ENCODE measurements around the gene TCAP. TPM values are rescaled to one million over a fixed set of nuclear protein-coding genes. Genes with fewer than 3 reads are reported as not detected.

Gene TCAP
- polyA plus RNA-seq, 1 experiment = 0.12 TPM

DNA sequence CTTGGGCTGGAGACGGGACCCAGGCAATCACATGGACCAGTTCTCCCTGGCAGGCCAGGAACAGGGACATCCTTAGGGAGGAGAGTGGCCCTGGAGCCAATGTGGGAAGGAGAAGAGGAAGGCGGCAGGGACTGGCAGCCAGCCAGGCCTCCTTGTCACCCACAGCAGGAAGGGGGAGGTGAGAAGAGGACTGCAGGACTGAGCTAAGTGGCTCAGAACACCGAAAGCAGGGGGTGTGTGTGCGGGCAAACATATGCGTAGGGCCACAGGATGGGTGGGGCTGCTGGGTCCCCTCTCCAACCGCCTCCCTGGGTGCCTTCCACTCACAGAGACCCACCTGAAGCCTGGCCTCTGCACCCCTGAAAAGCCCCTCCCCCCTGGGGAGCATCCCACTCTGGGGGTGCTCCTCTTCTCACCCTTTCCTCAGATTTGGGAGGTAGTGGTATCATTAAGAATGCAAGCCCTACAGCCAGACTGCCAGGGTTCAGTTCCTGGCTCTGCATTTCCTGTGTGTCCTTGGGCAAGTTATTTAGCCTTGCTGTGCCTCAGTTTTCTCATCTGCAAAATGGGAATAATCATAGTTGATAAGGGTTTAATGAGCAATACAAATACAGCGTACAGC is 11.2 kb downstream of the TCAP start:
- CTCF ChIA-PET = interaction anchor here (2.0 to 2.4 kb wide), 2 partner anchors 22 to 55 kb away, joined by 6 to 9 read pairs; no protein-coding TSS in a partner anchor
- Histone ChIP-seq H3K9me3 (ENCODE audit: control insufficient read depth, insufficient read depth, low read length) (no peaks in the 10 kb centered on the region), H3K27ac (ENCODE audit: low read depth, low read length) (no peak overlapping the region), H3K4me3 (ENCODE audit: low read depth, low read length) (no peak overlapping the region), H3K27me3 (ENCODE audit: control insufficient read depth, insufficient read depth, low read length) (peaks cover 4% of the 10 kb centered on the region)
- TF ChIP-seq, protein P1, sequence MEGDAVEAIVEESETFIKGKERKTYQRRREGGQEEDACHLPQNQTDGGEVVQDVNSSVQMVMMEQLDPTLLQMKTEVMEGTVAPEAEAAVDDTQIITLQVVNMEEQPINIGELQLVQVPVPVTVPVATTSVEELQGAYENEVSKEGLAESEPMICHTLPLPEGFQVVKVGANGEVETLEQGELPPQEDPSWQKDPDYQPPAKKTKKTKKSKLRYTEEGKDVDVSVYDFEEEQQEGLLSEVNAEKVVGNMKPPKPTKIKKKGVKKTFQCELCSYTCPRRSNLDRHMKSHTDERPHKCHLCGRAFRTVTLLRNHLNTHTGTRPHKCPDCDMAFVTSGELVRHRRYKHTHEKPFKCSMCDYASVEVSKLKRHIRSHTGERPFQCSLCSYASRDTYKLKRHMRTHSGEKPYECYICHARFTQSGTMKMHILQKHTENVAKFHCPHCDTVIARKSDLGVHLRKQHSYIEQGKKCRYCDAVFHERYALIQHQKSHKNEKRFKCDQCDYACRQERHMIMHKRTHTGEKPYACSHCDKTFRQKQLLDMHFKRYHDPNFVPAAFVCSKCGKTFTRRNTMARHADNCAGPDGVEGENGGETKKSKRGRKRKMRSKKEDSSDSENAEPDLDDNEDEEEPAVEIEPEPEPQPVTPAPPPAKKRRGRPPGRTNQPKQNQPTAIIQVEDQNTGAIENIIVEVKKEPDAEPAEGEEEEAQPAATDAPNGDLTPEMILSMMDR (IDR thresholded peaks at IDR 0.05; ENCODE audit: low read depth, low read length) = no peak
- POLR2A ChIA-PET = no interaction called here
- DNase-seq (ENCODE audit: low read depth, low spot score) = no peak

DNA sequence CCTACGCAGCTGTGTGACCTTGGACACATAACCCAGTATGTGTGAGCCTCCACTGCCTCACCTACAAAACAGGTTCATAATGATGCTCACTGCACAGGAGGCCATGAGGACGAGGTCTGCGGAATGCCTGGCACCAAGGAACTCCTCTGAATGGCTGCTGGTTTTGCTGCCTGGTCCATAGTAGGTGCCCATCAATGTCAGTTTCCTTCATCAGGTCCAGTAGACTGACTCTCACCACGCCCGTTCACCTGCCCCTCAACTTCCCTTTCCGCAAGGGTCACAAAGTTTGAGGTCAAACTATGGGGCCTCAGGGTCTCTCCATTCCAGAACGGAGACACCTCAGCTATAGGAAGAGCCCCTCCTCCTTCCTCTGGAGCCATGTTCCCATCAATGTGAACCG is 11.9 kb downstream of the TCAP start:
- H3K9me3 ChIP-seq (ENCODE audit: control insufficient read depth, insufficient read depth, low read length) = no peaks in the 10 kb centered on the region
- H3K4me3 ChIP-seq (ENCODE audit: low read depth, low read length) = no peak overlapping the region
- no peaks in the 10 kb centered on the region for H3K27me3 ChIP-seq (ENCODE audit: control insufficient read depth, insufficient read depth, low read length)
- ChIA-PET CTCF (interaction anchor here (1.1 to 2.4 kb wide), 4 partner anchors 8 to 55 kb away, joined by 4 to 9 read pairs (median 7); no protein-coding TSS in a partner anchor), POLR2A (interaction anchor here (0.6 to 0.7 kb wide), 2 partner anchors 23 to 940 kb away, joined by 3 read pairs; partner anchors contain the start of gene ERBB2)
- no peak overlapping the region for H3K27ac ChIP-seq (ENCODE audit: low read depth, low read length)
- no peak for DNase-seq (ENCODE audit: low read depth, low spot score)
- TF ChIP-seq, protein P1 (IDR thresholded peaks at IDR 0.05; ENCODE audit: low read depth, low read length) = no peak

DNA sequence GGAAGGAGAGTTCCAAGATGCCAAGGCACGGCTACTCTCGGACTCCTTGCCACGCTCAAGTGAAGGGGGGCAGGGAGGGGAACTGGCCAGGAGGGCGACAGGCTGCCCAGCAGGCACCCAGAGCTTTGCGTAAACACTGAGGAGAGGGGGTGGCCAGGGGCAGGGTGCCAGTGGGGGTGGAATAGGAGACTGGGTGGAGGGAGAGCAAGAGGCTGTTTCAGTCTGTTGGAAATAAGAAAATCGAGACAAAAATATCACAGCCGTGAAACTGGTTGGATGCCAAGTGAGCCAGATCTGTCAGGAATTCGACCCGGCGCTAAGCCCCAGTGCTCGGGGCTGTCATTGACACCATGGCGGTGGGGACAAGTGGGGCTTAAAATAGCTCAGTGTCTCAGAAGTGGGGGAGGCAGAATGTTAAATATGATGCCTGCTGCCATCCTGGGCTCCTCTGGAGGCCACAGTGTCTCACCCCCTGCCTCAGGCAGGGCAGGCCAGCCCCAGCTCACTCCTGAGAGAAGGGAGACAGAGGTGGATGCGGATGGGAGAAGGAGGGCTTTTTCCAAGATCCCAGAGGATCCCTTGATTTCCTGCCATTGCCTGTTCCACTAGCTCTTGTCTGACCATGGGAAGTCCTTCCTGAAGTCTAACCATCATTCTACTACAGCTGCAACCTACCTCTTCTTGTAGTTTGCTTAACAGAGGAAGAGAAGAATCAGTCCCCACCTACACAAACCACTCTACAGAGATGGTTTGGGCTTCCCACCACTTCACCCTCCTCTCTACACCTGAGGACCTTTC is 12.6 kb downstream of the TCAP start:
- ChIA-PET CTCF (interaction anchor here (0.7 to 2.4 kb wide), 5 partner anchors 9 to 56 kb away, joined by 3 to 9 read pairs (median 6); no protein-coding TSS in a partner anchor), POLR2A (interaction anchor here (0.7 kb wide), 1 partner anchor 22 kb away, joined by 3 read pairs; the partner anchor contains the start of gene ERBB2)
- H3K27ac ChIP-seq (ENCODE audit: low read depth, low read length) = no peak overlapping the region

DNA sequence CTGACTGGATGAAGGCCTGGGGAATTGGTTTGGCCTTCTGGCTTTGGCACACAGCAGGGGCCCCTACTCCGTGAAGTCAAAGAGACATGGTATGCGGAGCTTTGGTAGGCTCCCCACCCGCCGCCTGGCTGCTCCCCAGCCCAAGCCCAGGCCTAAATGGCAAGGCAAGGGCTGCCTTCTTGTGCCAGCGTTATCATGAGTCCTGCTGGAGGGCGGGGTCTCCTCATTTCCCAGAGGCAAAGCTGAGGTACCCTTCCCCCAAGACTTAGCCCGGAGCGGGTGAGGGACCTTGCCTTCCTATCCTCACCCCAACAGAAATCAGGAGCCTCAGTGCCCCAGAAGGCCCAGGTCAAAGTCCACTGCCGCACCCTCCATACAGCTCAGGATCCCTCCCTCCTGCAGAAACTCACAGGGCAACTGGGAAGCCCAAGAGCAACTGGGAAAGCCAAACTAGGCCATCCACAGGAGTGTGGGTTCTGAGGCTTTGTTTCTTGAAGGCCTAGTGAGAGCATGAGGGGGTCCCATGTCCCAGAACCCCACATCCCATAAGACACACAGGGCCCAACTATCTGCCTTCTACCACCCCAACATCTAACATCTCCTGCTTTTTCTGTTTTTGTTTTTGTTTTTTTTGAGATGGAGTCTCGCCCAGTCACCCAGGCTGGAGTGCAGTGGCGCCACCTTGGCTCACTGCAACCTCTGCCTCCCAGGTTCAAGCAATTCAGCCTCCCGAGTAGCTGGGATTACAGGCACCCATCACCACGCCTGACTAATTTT is 13.4 kb downstream of the TCAP start:
- no peak overlapping the region for H3K27ac ChIP-seq (ENCODE audit: low read depth, low read length)
- H3K4me3 ChIP-seq (ENCODE audit: low read depth, low read length) = no peak overlapping the region
- POLR2A ChIA-PET = no interaction called here
- TF ChIP-seq, protein P1 (IDR thresholded peaks at IDR 0.05; ENCODE audit: low read depth, low read length) = no peak
- no peaks in the 10 kb centered on the region for H3K9me3 ChIP-seq (ENCODE audit: control insufficient read depth, insufficient read depth, low read length)
- H3K27me3 ChIP-seq (ENCODE audit: control insufficient read depth, insufficient read depth, low read length) = no peaks in the 10 kb centered on the region
- CTCF ChIA-PET = interaction anchor here (0.9 to 2.4 kb wide), 6 partner anchors 9 to 57 kb away, joined by 3 to 9 read pairs (median 5); partner anchors contain the start of gene PGAP3
- DNase-seq (ENCODE audit: low read depth, low spot score) = no peak

More for the DNA sequence above, 12.6 kb downstream of the TCAP start:
- no peaks in the 10 kb centered on the region for H3K27me3 ChIP-seq (ENCODE audit: control insufficient read depth, insufficient read depth, low read length)
- H3K4me3 ChIP-seq (ENCODE audit: low read depth, low read length) = no peak overlapping the region
- TF ChIP-seq, protein P1 (IDR thresholded peaks at IDR 0.05; ENCODE audit: low read depth, low read length) = no peak
- no peaks in the 10 kb centered on the region for H3K9me3 ChIP-seq (ENCODE audit: control insufficient read depth, insufficient read depth, low read length)
- no peak for DNase-seq (ENCODE audit: low read depth, low spot score)
